SK-N-SH (cell line): ENCODE data around the gene CACNA1E. TPM values are rescaled to one million over a fixed set of nuclear protein-coding genes. Genes with fewer than 3 reads are reported as not detected.

Experiments
- CTCF ChIA-PET: fragments of 300-600, 350-600 bp; formaldehyde crosslinking; extraction: SDS; loops from one replicate; lab custom pipeline; 2021; lab: Yijun Ruan, JAX
- POLR2A ChIA-PET: fragments of 350-600 bp; sonication (Branson Sonifier 250); formaldehyde crosslinking; extraction: SDS; loops from one replicate; lab custom pipeline; 2020; ENCODE audit warnings: antibody characterized with exemption, inconsistent platforms; lab: Yijun Ruan, JAX
- DNase-seq: peaks from one replicate; pipeline ENCODE4 v3.0.0; 2012
- H2AFZ ChIP-seq: fragments of 200-600 bp; sonication (generic); 2 replicates; pipeline ENCODE4 v1.8.1; 2016; ENCODE audit warnings: antibody characterized with exemption, mild to moderate bottlenecking, low read depth
- H3F3A ChIP-seq: fragments of 200-600 bp; sonication (generic); replicated peaks from 2 replicates; pipeline ENCODE3; 2016; ENCODE audit warnings: antibody characterized with exemption, mild to moderate bottlenecking; ENCODE audit not compliant: insufficient read depth
- H3K27ac ChIP-seq, 2 experiments: fragments of 200-500 bp in 1 of 2; fragments of 200-600 bp in 1 of 2; sonication (Bioruptor generic) in 1 of 2; sonication (generic), shearing (Covaris generic) in 1 of 2; 2 replicates each; pipeline versions ENCODE4 v1.5.1 to v1.6.1; 2014 to 2016; ENCODE audit warnings: low read depth in 2 of 2, inconsistent platforms in 1 of 2, low read length in 1 of 2, mild to moderate bottlenecking in 1 of 2, mixed read lengths in 1 of 2
- H3K27me3 ChIP-seq: fragments of 200-600 bp; sonication (generic), shearing (Covaris generic); 2 replicates; pipeline ENCODE4 v1.6.1; 2016; ENCODE audit warnings: mixed run types; ENCODE audit not compliant: insufficient read depth
- H3K36me3 ChIP-seq, 2 experiments: fragments of 200-500 bp in 1 of 2; fragments of 200-600 bp in 1 of 2; sonication (Bioruptor generic) in 1 of 2; sonication (generic) in 1 of 2; replicated peaks in 1 of 2; 2 replicates each; pipeline versions ENCODE3 to v1.5.1; 2014 to 2016; ENCODE audit warnings: low read length in 1 of 2, mild to moderate bottlenecking in 1 of 2; ENCODE audit not compliant: insufficient read depth in 2 of 2, control insufficient read depth in 1 of 2
- H3K4me1 ChIP-seq, 2 experiments: fragments of 200-500 bp in 1 of 2; fragments of 200-600 bp in 1 of 2; sonication (Bioruptor generic) in 1 of 2; sonication (generic), shearing (Covaris generic) in 1 of 2; 2 replicates each; pipeline versions ENCODE4 v1.5.1 to v1.6.1; 2014 to 2016; ENCODE audit warnings: low read depth in 1 of 2, low read length in 1 of 2, mixed run types in 1 of 2; ENCODE audit not compliant: insufficient read depth in 2 of 2, control insufficient read depth in 1 of 2
- H3K4me2 ChIP-seq: fragments of 200-600 bp; sonication (generic), shearing (Covaris generic); 2 replicates; pipeline ENCODE4 v1.6.1; 2017; ENCODE audit warnings: mixed run types
- H3K4me3 ChIP-seq, 2 experiments: fragments of 200-500 bp in 1 of 2; fragments of 200-600 bp in 1 of 2; sonication (Bioruptor generic) in 1 of 2; sonication (generic), shearing (Covaris generic) in 1 of 2; 2 replicates each; pipeline versions ENCODE4 v1.5.1 to v1.8.1; 2014 to 2016; ENCODE audit warnings: low read depth in 2 of 2, inconsistent platforms in 1 of 2, low read length in 1 of 2, mild to moderate bottlenecking in 1 of 2, mixed read lengths in 1 of 2, moderate library complexity in 1 of 2
- H3K79me2 ChIP-seq: fragments of 200-600 bp; sonication (generic); 2 replicates; pipeline ENCODE4 v1.8.1; 2017; ENCODE audit warnings: mild to moderate bottlenecking; ENCODE audit not compliant: insufficient read depth
- H3K9ac ChIP-seq: fragments of 200-600 bp; sonication (generic); 2 replicates; pipeline ENCODE4 v1.6.1; 2017; ENCODE audit warnings: mixed run types
- H3K9me2 ChIP-seq: fragments of 200-600 bp; sonication (generic); 2 replicates; pipeline ENCODE4 v1.6.1; 2017; ENCODE audit warnings: mixed run types
- H3K9me3 ChIP-seq: fragments of 200-600 bp; sonication (generic); 2 replicates; pipeline ENCODE4 v1.6.1; 2017; ENCODE audit warnings: mixed run types, mild to moderate bottlenecking, moderate library complexity
- H4K20me1 ChIP-seq: fragments of 200-600 bp; sonication (generic); 2 replicates; pipeline ENCODE4 v1.6.1; 2017; ENCODE audit warnings: mild to moderate bottlenecking, mixed run types; ENCODE audit not compliant: insufficient read depth
- ELF1 ChIP-seq: IDR thresholded peaks from 2 replicates; pipeline ENCODE4 v1.4.0; 2012
- EZH2phosphoT487 ChIP-seq: fragments of 200-600 bp; sonication (generic); IDR thresholded peaks from 2 replicates; pipeline ENCODE4 v1.6.1; 2017; ENCODE audit warnings: low read depth, mixed run types, mild to moderate bottlenecking, antibody characterized with exemption, moderate library complexity, borderline replicate concordance
- IRF3 ChIP-seq: fragments of 150-350 bp; IDR thresholded peaks from 2 replicates; pipeline ENCODE4 v1.6.1; 2016; ENCODE audit warnings: mild to moderate bottlenecking, low read depth, low read length
- MAX ChIP-seq: IDR thresholded peaks from 2 replicates; pipeline ENCODE4 v1.4.0; 2012; ENCODE audit warnings: low read depth
- MXI1 ChIP-seq: IDR thresholded peaks from 2 replicates; pipeline ENCODE4 v1.6.1; 2012; ENCODE audit warnings: mild to moderate bottlenecking, low read depth, low read length, improper control_type of control experiment
- NRF1 ChIP-seq: IDR thresholded peaks from 2 replicates; pipeline ENCODE4 v1.6.1; 2012; ENCODE audit warnings: low read depth, mild to moderate bottlenecking, low read length
- PBX3 ChIP-seq: IDR thresholded peaks from 2 replicates; pipeline ENCODE4; 2012
- RCOR1 ChIP-seq: fragments of 150-350 bp; IDR thresholded peaks from 2 replicates; pipeline ENCODE4 v1.6.1; 2017; ENCODE audit warnings: antibody characterized with exemption, low read length
- REST ChIP-seq: IDR thresholded peaks from 2 replicates; pipeline ENCODE4 v1.6.1; 2012; ENCODE audit warnings: mild to moderate bottlenecking, low read depth, low read length, moderate library complexity
- TCF12 ChIP-seq: IDR thresholded peaks from 2 replicates; pipeline ENCODE4 v1.4.0; 2012
- USF1 ChIP-seq: IDR thresholded peaks from 2 replicates; pipeline ENCODE4 v1.4.0; 2012; ENCODE audit warnings: low read depth, borderline replicate concordance
- USF2 ChIP-seq: fragments of 150-350 bp; IDR thresholded peaks from 2 replicates; pipeline ENCODE4 v1.6.1; 2017; ENCODE audit warnings: antibody characterized with exemption, low read length, low read depth, borderline replicate concordance
- YY1 ChIP-seq: IDR thresholded peaks from 2 replicates; pipeline ENCODE4 v1.4.0; 2012; ENCODE audit warnings: low read depth, mild to moderate bottlenecking
- WGBS: methylation state at CpG from one replicate; pipeline ENCODE4 v1.1.6; 2017; ENCODE audit warnings: low lambda C conversion rate; 5-methylcytosine and 5-hydroxymethylcytosine counted together
- polyA plus RNA-seq, 3 experiments: library from polyadenylated mRNA; depleted of rRNA; stranded (reverse); fragments of >200 nt; gene quantifications; 2 replicates each; pipeline ENCODE4 v1.2.3, GENCODE V29; 2012

Gene CACNA1E
- polyA plus RNA-seq, 1 of the 3 experiments (the other 2 are of a cell fraction) = not detected

GRCh38 chr1:181659321-181659957 lies 176.1 kb downstream of the CACNA1E start:
- no peaks in the 10 kb centered on the region for H4K20me1 ChIP-seq
- H3K9ac ChIP-seq = no peak overlapping the region
- no peaks in the 10 kb centered on the region for H3F3A ChIP-seq
- H3K9me2 ChIP-seq = no peaks in the 10 kb centered on the region
- H3K27me3 ChIP-seq = no peaks in the 10 kb centered on the region
- 8% methylated on average over 5 of the region's 5 CpGs for WGBS
- H3K4me3 ChIP-seq = no peak overlapping the region
- TF ChIP-seq EZH2phosphoT487 (no peak), PBX3 (no peak), ELF1 (no peak), YY1 (no peak), IRF3 (no peak), USF2 (no peak), USF1 (no peak), MAX (no peak)
- H3K27ac ChIP-seq = no peak overlapping the region
- H2AFZ ChIP-seq = no peak overlapping the region
- H3K4me2 ChIP-seq = no peak overlapping the region
- no peaks in the 10 kb centered on the region for H3K79me2 ChIP-seq
- peak; percentile 57 for DNase-seq
- H3K36me3 ChIP-seq = no peaks in the 10 kb centered on the region
- no peaks in the 10 kb centered on the region for H3K9me3 ChIP-seq
- H3K4me1 ChIP-seq = peaks cover 0 to 2% of the 10 kb centered on the region in 2 experiments; a peak in 2 of 4 replicates
- CTCF ChIA-PET = interaction anchor here (1.1 to 1.3 kb wide), 4 partner anchors 14 to 234 kb away, joined by 3 to 6 read pairs (median 3); no protein-coding TSS in a partner anchor
- POLR2A ChIA-PET = no interaction called here

- H3K4me2 ChIP-seq = no peak overlapping the region
- no peak overlapping the region for H2AFZ ChIP-seq
- CTCF ChIA-PET = no interaction called here
- TF ChIP-seq REST = no peak
- no peak for TF ChIP-seq NRF1
- TF ChIP-seq ELF1 = no peak
- no peak for TF ChIP-seq IRF3
- no peak for TF ChIP-seq TCF12
- TF ChIP-seq MXI1 = no peak
- TF ChIP-seq USF1 = no peak
- no peak for TF ChIP-seq RCOR1
- H3F3A ChIP-seq = no peaks in the 10 kb centered on the region
- no peaks in the 10 kb centered on the region for H3K9me2 ChIP-seq
- no peak overlapping the region for H3K27ac ChIP-seq
- peaks cover 0 to 2% of the 10 kb centered on the region in 2 experiments; a peak in 2 of 4 replicates for H3K4me1 ChIP-seq
- no peak for DNase-seq
- H3K9me3 ChIP-seq = no peaks in the 10 kb centered on the region
- no peaks in the 10 kb centered on the region for H3K27me3 ChIP-seq
- POLR2A ChIA-PET = no interaction called here
- no peaks in the 10 kb centered on the region for H3K36me3 ChIP-seq
- no peaks in the 10 kb centered on the region for H3K79me2 ChIP-seq
- H3K4me3 ChIP-seq = no peak overlapping the region
- no peaks in the 10 kb centered on the region for H4K20me1 ChIP-seq
- 26% methylated on average over 3 of the region's 3 CpGs for WGBS
- H3K9ac ChIP-seq = no peak overlapping the region
Measured at GRCh38 chr1:181660621-181661020, 177.3 kb downstream of the CACNA1E start.
